Stimulated activated CD8-positive, alpha-beta memory T cell treated with anti-CD3 and anti-CD28 coated beads, Interleukin-12 subunit alpha, Interleukin-12 subunit beta, amount 100 ng/mL, for 1 hour (primary cell): ENCODE results near the gene PRRG1.
"Not testable (repeated sequence)": the region's sequence is repeated elsewhere in the genome, so short reads cannot be mapped to it uniquely, and the experiment has no call there.

ENCODE experiments used
- DNase-seq: peaks from one replicate; pipeline ENCODE4 v3.0.0-alpha.2; 2020; ENCODE audit warnings: low read depth

Gene PRRG1

DNA sequence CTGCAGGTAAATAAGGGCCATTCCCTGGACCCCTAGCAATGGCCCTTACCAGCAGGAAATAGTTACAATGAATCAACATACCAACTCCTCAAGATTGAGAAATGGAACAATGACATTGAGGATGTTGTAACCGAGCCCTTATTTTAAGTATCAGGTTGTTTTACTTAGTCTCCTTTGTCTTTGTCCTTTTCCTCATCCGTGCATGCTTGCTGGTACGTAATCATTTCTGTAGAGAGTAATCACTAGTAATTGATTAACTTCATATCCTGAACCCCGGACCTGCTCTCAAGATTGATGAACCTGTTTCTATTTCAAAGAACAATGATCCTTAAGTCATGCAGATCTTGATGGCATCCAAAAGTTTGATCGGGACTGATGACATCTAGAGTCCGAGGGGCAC lies 123.7 kb downstream of the PRRG1 start:
- DNase-seq: no peak

DNA sequence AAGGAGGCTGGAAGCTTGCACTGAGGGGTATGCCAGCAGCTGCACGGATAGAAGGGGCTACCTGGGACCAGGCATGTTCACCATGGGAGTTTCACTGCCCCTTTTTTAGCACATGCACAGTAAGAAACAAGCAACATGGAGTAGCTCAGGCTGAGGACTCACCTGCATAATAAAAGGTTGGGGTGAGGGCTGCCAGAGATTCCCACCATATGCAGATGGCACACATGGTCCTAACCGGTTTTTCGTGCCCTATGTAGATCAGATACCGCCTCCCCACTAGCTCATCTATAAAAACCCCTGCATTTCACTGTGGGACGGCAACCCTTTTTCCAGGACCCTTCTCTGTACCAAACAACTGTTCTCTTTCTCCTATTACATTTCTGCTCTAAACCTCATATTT lies 125.3 kb downstream of the PRRG1 start:
- DNase-seq: no peak

DNA sequence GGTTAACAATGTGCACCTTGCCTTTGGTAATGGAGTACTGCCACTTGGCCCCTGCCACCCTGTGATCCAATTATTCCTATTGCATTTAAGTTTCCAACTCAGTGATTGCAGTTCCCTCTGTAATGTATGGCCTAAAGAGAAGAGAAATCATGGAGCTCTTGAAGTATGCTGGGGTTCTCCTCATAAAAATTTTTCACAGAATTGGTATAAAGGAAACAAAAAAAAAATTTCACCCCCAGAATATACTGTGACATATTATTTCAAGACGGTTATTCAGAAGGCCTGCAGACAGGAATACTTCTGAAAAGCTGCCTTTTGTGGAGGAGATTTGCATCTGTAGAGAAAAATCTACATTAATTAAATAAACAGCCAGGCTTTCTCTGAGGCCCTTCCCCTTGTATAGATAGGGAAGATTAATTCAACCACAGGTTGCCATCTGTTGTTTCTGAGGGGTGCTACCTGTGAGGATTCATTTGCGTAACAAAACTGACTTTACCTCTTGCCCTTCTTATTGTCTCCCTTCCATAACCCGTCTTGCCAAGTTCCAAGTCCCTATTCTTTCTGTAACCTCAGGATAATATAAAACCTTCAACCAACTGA lies 127.5 kb downstream of the PRRG1 start:
- no peak for DNase-seq

DNA sequence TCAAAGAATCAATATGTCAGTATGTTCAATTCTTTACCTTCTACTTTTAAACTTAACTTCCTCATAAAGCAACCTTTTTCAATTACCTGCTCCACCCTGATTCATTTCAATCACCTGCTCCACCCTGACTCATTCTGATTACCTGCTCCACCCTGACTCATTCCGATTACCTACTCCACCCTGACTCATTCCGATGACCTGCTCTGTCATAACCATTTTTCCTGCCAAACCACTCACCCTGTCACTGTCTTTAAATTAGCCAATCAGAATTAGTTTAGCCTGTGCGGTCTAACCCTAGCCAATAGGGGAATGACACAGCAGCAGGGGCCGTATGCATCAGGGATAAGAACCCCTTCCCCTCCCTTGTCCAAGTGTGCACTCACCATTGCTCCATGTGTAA lies 135.2 kb downstream of the PRRG1 start:
- DNase-seq: not testable (repeated sequence)

DNA sequence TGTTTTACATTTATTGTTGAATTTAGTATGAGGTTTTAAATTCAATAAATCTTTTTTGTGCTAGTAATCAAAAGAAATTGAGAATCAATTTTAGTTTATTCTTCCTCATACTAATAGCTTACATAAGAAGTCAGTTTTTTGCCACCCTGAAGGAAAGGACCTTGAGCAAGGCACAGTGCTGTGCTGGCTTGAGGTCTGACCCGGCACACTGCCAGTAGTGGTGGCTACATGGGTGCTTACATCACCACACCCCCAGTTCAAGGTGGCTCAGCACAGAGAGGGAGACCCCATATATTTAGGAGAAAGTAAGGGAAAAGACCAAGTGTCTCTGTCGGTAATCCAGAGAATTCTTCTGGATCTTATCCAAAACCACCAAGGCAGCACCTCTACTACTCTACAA lies 136.3 kb downstream of the PRRG1 start:
- DNase-seq: no peak

DNA sequence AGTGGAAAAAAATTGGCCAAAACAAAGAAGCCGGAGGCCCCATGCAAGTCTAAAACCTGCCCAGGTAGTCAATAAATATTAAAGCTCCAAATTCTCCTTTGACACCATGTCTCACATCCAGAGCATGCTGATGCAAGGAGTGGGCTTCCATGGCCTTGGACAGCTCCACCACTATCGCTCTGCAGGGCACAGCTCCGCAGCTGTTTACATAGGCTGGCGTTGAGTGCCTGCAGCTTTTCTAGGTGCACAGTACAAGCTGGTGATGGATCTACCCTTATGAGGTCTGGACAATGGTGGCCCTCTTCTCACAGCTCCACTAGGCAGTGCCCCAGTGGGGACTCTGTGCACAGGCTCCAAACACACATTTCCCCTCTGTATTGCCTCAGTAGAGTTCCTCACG lies 138.1 kb downstream of the PRRG1 start:
- DNase-seq: no peak

DNA sequence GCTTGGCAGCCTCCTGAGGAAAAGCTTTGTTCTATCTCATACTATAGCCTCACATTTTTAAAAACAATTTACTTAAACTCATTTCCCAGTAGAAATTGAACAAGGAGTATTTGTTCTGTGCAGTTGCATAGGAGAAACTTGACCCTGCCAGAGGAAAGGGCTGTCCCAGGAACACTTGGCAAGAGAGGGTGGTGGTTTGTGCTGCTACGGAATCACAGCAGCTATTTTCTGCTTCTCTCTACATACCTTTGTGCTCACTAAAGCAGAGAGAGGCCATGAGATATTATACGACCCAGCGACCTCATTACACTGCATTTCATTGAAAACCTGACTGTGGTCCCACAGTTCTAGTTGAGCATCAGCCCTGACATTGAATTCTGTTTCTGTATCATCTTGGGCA lies 139.2 kb downstream of the PRRG1 start:
- no peak for DNase-seq

DNA sequence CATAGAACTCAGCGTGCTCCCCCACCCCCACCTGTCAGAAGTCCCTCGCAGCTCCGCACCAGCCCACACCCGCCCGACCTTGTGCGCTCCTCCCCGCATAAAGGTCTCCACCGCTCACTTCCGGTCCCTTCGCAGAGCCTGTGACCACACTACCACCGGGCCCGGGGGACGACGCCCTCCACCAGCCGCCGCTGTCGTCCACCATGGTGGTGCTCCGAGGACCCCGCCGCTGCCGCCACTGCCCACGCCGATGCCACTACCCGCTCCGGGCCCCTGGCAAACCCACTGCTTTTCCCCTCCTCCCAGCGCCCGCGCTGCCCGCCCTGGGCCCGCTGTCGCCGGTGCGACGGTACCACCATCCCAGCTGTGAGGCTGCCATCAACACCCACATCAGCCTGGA lies 142.5 kb downstream of the PRRG1 start:
- no peak for DNase-seq

DNA sequence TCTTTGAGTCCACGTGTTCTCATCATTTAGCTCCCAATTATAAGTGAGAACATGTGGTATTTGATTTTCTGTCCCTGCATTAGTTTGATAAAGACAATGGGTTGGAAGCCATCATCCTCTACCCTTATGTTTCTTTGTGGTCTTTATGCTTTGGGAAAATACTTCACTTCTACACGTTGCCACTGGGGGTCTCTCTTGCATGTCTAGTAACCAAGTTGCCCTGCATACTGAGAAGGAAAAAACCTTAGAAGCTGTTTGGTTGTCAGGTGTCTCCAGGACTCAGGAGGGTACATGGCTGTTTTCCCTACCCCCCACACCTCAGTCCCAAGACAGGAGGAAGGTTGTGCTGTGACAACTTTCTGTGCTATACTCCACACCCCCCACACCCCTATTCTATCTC lies 146.6 kb downstream of the PRRG1 start:
- not testable (repeated sequence) for DNase-seq

DNA sequence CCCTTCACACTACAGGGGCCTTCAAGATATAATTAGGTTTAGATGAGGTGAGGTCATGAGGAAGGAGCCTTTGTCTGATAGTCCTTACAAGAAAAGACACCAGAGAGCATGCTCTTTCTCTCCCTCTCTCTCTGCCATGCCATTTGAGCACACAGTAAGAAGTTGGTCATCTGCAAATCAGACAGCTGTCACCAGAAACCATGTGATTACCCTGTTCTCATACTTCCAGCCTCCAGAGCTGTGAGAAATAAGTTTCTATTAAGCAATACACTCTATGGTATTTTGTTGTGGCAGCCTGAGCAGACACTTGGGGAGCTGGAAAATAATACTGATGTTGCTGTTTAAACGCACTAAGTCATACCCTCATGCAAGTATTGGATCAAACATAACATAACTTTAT lies 148.0 kb downstream of the PRRG1 start:
- DNase-seq: not testable (repeated sequence)

DNA sequence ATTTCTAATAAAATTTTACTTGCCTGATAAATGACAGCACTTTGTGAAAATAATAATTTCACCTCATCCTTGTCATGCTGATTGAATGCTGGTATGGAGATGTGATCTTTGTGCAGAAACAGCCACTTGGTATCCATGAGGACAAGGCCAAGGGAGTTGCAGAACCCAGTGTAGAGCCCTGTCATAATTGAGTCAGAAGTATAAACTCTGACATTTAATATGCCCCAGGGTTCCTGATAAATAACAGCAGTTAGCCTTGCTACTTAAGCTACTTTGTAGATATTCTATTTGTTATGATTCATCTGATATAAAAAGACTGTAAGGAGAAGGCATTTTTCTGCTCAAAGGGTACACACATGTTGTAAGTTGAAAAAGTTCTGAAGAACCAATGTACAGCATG lies 149.2 kb downstream of the PRRG1 start:
- not testable (repeated sequence) for DNase-seq

DNA sequence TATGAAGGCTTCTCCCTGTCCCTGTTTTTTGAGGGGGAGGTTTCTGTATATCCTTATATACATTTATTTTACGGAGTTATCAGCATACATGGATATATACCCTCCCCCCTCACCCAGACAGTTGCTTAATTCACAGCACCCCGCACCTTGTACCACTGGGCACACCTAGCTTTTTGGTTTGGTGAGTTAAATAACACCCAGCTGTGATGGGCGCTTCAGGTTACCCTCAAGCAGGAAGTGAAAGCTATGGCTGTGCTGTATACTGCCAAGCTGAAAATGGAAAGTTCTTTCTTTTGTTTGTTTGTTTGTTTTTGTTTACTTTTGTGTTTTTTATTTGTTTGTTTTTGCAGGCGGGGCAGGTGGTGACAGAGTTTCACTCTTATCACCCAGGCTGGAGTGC lies 150.5 kb downstream of the PRRG1 start:
- not testable (repeated sequence) for DNase-seq

DNA sequence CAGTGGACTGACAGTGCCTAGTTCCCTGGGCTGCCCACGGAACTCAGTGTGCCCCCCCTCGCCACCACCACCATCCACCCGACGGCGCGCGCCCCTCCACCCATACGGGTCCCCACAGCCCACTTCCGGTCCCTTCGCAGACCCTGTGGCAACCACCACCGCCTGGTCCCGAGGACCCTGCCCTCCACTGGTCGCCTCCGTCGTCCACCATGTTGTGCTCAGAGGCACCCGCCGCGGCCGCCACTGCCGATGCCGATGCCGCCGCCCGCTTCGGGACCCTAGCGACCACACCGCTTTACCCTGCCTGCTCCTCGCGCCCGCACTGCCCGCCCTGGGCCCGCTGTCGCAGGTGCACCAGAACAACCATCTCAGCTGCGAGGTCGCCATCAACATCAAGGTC lies 155.8 kb downstream of the PRRG1 start:
- DNase-seq: no peak
